Neural progenitor cell (in vitro differentiated cells): ENCODE measurements around the gene H19. TPM values are rescaled to one million over a fixed set of nuclear protein-coding genes. Genes with fewer than 3 reads are reported as not detected.

Experiments
- DNase-seq: peaks from one replicate; pipeline ENCODE4 v3.0.0-alpha.2; 2016; ENCODE audit warnings: low spot score
- H2AFZ ChIP-seq: fragments of 200-600 bp; sonication (generic); replicated peaks from 2 replicates; pipeline ENCODE4 v1.6.1; 2016; ENCODE audit warnings: antibody characterized with exemption
- H3F3A ChIP-seq: fragments of 200-600 bp; sonication (generic); 2 replicates; pipeline ENCODE4 v1.6.1; 2016; ENCODE audit warnings: antibody characterized with exemption, low read depth
- H3K27ac ChIP-seq: fragments of 200-600 bp; sonication (generic); 2 replicates; pipeline ENCODE4 v1.5.1; 2016; ENCODE audit warnings: mild to moderate bottlenecking
- H3K27me3 ChIP-seq: fragments of 200-600 bp; sonication (generic); 2 replicates; pipeline ENCODE4 v1.6.1; 2016; ENCODE audit warnings: mild to moderate bottlenecking, moderate library complexity
- H3K36me3 ChIP-seq: fragments of 200-600 bp; sonication (generic); 2 replicates; pipeline ENCODE4 v1.5.1; 2016
- H3K4me1 ChIP-seq: fragments of 200-600 bp; sonication (generic); 2 replicates; pipeline ENCODE4 v1.6.1; 2016; ENCODE audit warnings: mixed run types
- H3K4me2 ChIP-seq: fragments of 200-600 bp; sonication (generic); 2 replicates; pipeline ENCODE4 v1.6.1; 2016
- H3K4me3 ChIP-seq: fragments of 200-600 bp; sonication (generic); 2 replicates; pipeline ENCODE4 v1.5.1; 2016
- H3K79me2 ChIP-seq: fragments of 200-600 bp; sonication (generic); 2 replicates; pipeline ENCODE4 v1.6.1; 2016; ENCODE audit warnings: low read depth
- H3K9ac ChIP-seq: fragments of 200-600 bp; sonication (generic); 2 replicates; pipeline ENCODE4 v1.6.1; 2016
- H3K9me3 ChIP-seq: fragments of 200-600 bp; sonication (generic); 2 replicates; pipeline ENCODE4 v1.5.1; 2016; ENCODE audit warnings: low read depth
- H4K20me1 ChIP-seq: fragments of 200-600 bp; sonication (generic); 2 replicates; pipeline ENCODE4 v1.6.1; 2016; ENCODE audit warnings: low read depth
- H3K27ac Mint-ChIP-seq: 3 replicates; pipeline ENCODE4 v1.8.0; 2021; ENCODE audit warnings: mixed read lengths
- H3K27me3 Mint-ChIP-seq: 2 replicates; pipeline ENCODE4 v1.8.0; 2022; ENCODE audit warnings: low read depth, mild to moderate bottlenecking, inconsistent platforms, moderate library complexity, mixed read lengths; ENCODE audit not compliant: insufficient read depth
- H3K36me3 Mint-ChIP-seq: 3 replicates; pipeline ENCODE4 v1.8.0; 2021; ENCODE audit warnings: mixed read lengths
- H3K4me1 Mint-ChIP-seq: 3 replicates; pipeline ENCODE4 v1.8.0; 2021; ENCODE audit warnings: mixed read lengths
- H3K4me3 Mint-ChIP-seq: 3 replicates; pipeline ENCODE4 v1.8.0; 2021; ENCODE audit warnings: mild to moderate bottlenecking, moderate library complexity, mixed read lengths
- H3K9me3 Mint-ChIP-seq: 3 replicates; pipeline ENCODE4 v1.8.0; 2020; ENCODE audit warnings: mixed read lengths
- CTCF ChIP-seq: fragments of 200-600 bp; sonication (generic); IDR thresholded peaks from 2 replicates; pipeline ENCODE4 v1.5.1; 2017; ENCODE audit warnings: antibody characterized with exemption, mild to moderate bottlenecking
- EZH2 ChIP-seq: fragments of 200-600 bp; sonication (generic); IDR thresholded peaks from 2 replicates; pipeline ENCODE4 v1.6.1; 2017; ENCODE audit warnings: antibody characterized with exemption, mild to moderate bottlenecking, moderate library complexity
- EZH2phosphoT487 ChIP-seq: fragments of 200-600 bp; sonication (generic); IDR thresholded peaks from 2 replicates; pipeline ENCODE4 v1.6.1; 2017; ENCODE audit warnings: antibody characterized with exemption
- total RNA-seq: library from RNA; depleted of rRNA; stranded (reverse); fragments of >200 nt; gene quantifications from 2 replicates; pipeline ENCODE4 v1.2.3, GENCODE V29; 2015; ENCODE audit warnings: low replicate concordance

Gene H19
- total RNA-seq, 1 donor from 2014 or later, result not detected

GRCh38 chr11:1998861-1999260 is 1.2 kb upstream of the H19 start:
- Mint-ChIP-seq H3K27me3 (no peaks in the 10 kb centered on the region), H3K4me1 (no peaks in the 10 kb centered on the region), H3K27ac (no peak overlapping the region), H3K9me3 (no peaks in the 10 kb centered on the region), H3K4me3 (no peak overlapping the region), H3K36me3 (no peaks in the 10 kb centered on the region)
- Histone ChIP-seq H3K4me3 (no peak overlapping the region), H4K20me1 (no peaks in the 10 kb centered on the region), H2AFZ (no peak overlapping the region), H3F3A (no peaks in the 10 kb centered on the region), H3K27ac (no peak overlapping the region), H3K4me2 (no peak overlapping the region), H3K27me3 (no peaks in the 10 kb centered on the region), H3K79me2 (no peaks in the 10 kb centered on the region), H3K36me3 (no peaks in the 10 kb centered on the region), H3K9me3 (no peaks in the 10 kb centered on the region), H3K9ac (no peak overlapping the region), H3K4me1 (no peaks in the 10 kb centered on the region)
- no peak for DNase-seq
- TF ChIP-seq CTCF, result no peak
- TF ChIP-seq EZH2, result no peak
- no peak for TF ChIP-seq EZH2phosphoT487

GRCh38 chr11:1998290-1998689 is 648 bp upstream of the H19 start:
- Histone ChIP-seq H3K4me2 (no peak overlapping the region), H3K9me3 (no peaks in the 10 kb centered on the region), H3K4me3 (no peak overlapping the region), H3K4me1 (no peaks in the 10 kb centered on the region), H3K36me3 (no peaks in the 10 kb centered on the region), H3K79me2 (no peaks in the 10 kb centered on the region), H3F3A (no peaks in the 10 kb centered on the region), H3K27ac (no peak overlapping the region), H4K20me1 (no peaks in the 10 kb centered on the region), H2AFZ (no peak overlapping the region), H3K9ac (no peak overlapping the region), H3K27me3 (no peaks in the 10 kb centered on the region)
- no peaks in the 10 kb centered on the region for H3K4me1 Mint-ChIP-seq
- TF ChIP-seq CTCF (no peak), EZH2 (no peak), EZH2phosphoT487 (no peak)
- no peak overlapping the region for H3K4me3 Mint-ChIP-seq
- DNase-seq, result no peak
- no peaks in the 10 kb centered on the region for H3K27me3 Mint-ChIP-seq
- no peaks in the 10 kb centered on the region for H3K36me3 Mint-ChIP-seq
- H3K27ac Mint-ChIP-seq, result no peak overlapping the region
- no peaks in the 10 kb centered on the region for H3K9me3 Mint-ChIP-seq

GRCh38 chr11:1994121-1994520 is 3.5 kb downstream of the H19 start:
- Mint-ChIP-seq H3K36me3 (no peaks in the 10 kb centered on the region), H3K4me1 (no peaks in the 10 kb centered on the region), H3K27ac (no peak overlapping the region), H3K9me3 (no peaks in the 10 kb centered on the region), H3K27me3 (no peaks in the 10 kb centered on the region), H3K4me3 (no peak overlapping the region)
- no peak overlapping the region for H3K27ac ChIP-seq
- TF ChIP-seq EZH2, result no peak
- TF ChIP-seq EZH2phosphoT487, result no peak
- TF ChIP-seq CTCF, result no peak
- no peak for DNase-seq
- H3K4me1 ChIP-seq, result no peaks in the 10 kb centered on the region
- no peak overlapping the region for H3K9ac ChIP-seq
- no peaks in the 10 kb centered on the region for H3F3A ChIP-seq
- H3K79me2 ChIP-seq, result no peaks in the 10 kb centered on the region
- no peaks in the 10 kb centered on the region for H3K9me3 ChIP-seq
- H3K36me3 ChIP-seq, result no peaks in the 10 kb centered on the region
- no peak overlapping the region for H3K4me3 ChIP-seq
- H2AFZ ChIP-seq, result no peak overlapping the region
- no peaks in the 10 kb centered on the region for H3K27me3 ChIP-seq
- no peaks in the 10 kb centered on the region for H4K20me1 ChIP-seq
- H3K4me2 ChIP-seq, result no peak overlapping the region

- no peak overlapping the region for H2AFZ ChIP-seq
- H3F3A ChIP-seq, result no peaks in the 10 kb centered on the region
- no peaks in the 10 kb centered on the region for H3K36me3 ChIP-seq
- Mint-ChIP-seq H3K36me3 (no peaks in the 10 kb centered on the region), H3K27me3 (no peaks in the 10 kb centered on the region), H3K4me3 (no peak overlapping the region), H3K4me1 (no peaks in the 10 kb centered on the region), H3K9me3 (no peaks in the 10 kb centered on the region), H3K27ac (no peak overlapping the region)
- no peaks in the 10 kb centered on the region for H4K20me1 ChIP-seq
- H3K27ac ChIP-seq, result no peak overlapping the region
- no peaks in the 10 kb centered on the region for H3K4me1 ChIP-seq
- H3K4me2 ChIP-seq, result no peak overlapping the region
- H3K9ac ChIP-seq, result no peak overlapping the region
- H3K4me3 ChIP-seq, result no peak overlapping the region
- no peaks in the 10 kb centered on the region for H3K27me3 ChIP-seq
- DNase-seq, result no peak
- H3K9me3 ChIP-seq, result no peaks in the 10 kb centered on the region
- H3K79me2 ChIP-seq, result no peaks in the 10 kb centered on the region
- TF ChIP-seq EZH2phosphoT487 (no peak), EZH2 (no peak), CTCF (no peak)
Measured at GRCh38 chr11:1992111-1992510, 5.5 kb downstream of the H19 start.
